ENCODE data around the gene ZNHIT1. TPM values are rescaled to one million over a fixed set of nuclear protein-coding genes. Genes with fewer than 3 reads are reported as not detected.

The ZNHIT1 gene
- total RNA-seq (2014; rRNA removed; shearing (Covaris generic)) = 58.9 and 83.3 TPM in 2 replicates

- peak; percentile 100 for DNase-seq
- Histone ChIP-seq H3K27me3 (ENCODE audit: control insufficient read depth, insufficient read depth, low read length) (no peaks in the 10 kb centered on the region; the same call in 1 of the 2 replicates), H3K4me3 (ENCODE audit: insufficient read depth, low read depth, low read length) (peak within 1 kb of the TSS; percentile 76), H3K36me3 (replicated peaks; ENCODE audit: control insufficient read depth, insufficient read depth, low read length) (peaks cover 2% of the 10 kb centered on the region)
Measured at GRCh38 chr7:101217388-101218235, at the start of gene ZNHIT1, which contains the start of gene PLOD3. TSS of gene ZNHIT1 (plus strand) at chr7:101218165. CDS start at chr7:101218196, 31 bp downstream. TSS of gene PLOD3 (minus strand) at chr7:101217581. CDS start at chr7:101217274, 307 bp downstream.

- H3K27me3 ChIP-seq (ENCODE audit: control insufficient read depth, insufficient read depth, low read length) = peaks cover 83% of the 10 kb centered on the region
- no peaks in the 10 kb centered on the region for H3K36me3 ChIP-seq (replicated peaks; ENCODE audit: control insufficient read depth, insufficient read depth, low read length)
- peak; percentile 49 for DNase-seq
- no peak overlapping the region; the same call in 1 of the 2 replicates for H3K4me3 ChIP-seq (ENCODE audit: insufficient read depth, low read depth, low read length)
Measured at GRCh38 chr7:101168412-101169049, 49.4 kb upstream of the ZNHIT1 start.

- H3K36me3 ChIP-seq (replicated peaks; ENCODE audit: control insufficient read depth, insufficient read depth, low read length) = no peaks in the 10 kb centered on the region
- H3K27me3 ChIP-seq (ENCODE audit: control insufficient read depth, insufficient read depth, low read length) = peaks cover 84% of the 10 kb centered on the region
- peak; percentile 35 for DNase-seq
- peak overlapping the region; percentile 24 for H3K4me3 ChIP-seq (ENCODE audit: insufficient read depth, low read depth, low read length)
Measured at GRCh38 chr7:101169110-101169837, 48.7 kb upstream of the ZNHIT1 start.

GRCh38 chr7:101169838-101170551, 48.0 kb upstream of the ZNHIT1 start:
- no peaks in the 10 kb centered on the region for H3K36me3 ChIP-seq (replicated peaks; ENCODE audit: control insufficient read depth, insufficient read depth, low read length)
- H3K4me3 ChIP-seq (ENCODE audit: insufficient read depth, low read depth, low read length) = peak overlapping the region; percentile 24
- peak; percentile 91 for DNase-seq
- peaks cover 85% of the 10 kb centered on the region for H3K27me3 ChIP-seq (ENCODE audit: control insufficient read depth, insufficient read depth, low read length)

GRCh38 chr7:101170617-101171441, 47.1 kb upstream of the ZNHIT1 start:
- peak; percentile 47 for DNase-seq
- H3K4me3 ChIP-seq (ENCODE audit: insufficient read depth, low read depth, low read length) = no peak overlapping the region
- H3K36me3 ChIP-seq (replicated peaks; ENCODE audit: control insufficient read depth, insufficient read depth, low read length) = no peaks in the 10 kb centered on the region
- H3K27me3 ChIP-seq (ENCODE audit: control insufficient read depth, insufficient read depth, low read length) = peaks cover 90% of the 10 kb centered on the region

GRCh38 chr7:101171442-101171837, 46.5 kb upstream of the ZNHIT1 start:
- H3K27me3 ChIP-seq (ENCODE audit: control insufficient read depth, insufficient read depth, low read length) = peaks cover 92% of the 10 kb centered on the region
- H3K36me3 ChIP-seq (replicated peaks; ENCODE audit: control insufficient read depth, insufficient read depth, low read length) = no peaks in the 10 kb centered on the region
- DNase-seq = peak; percentile 60
- peak overlapping the region; percentile 40 for H3K4me3 ChIP-seq (ENCODE audit: insufficient read depth, low read depth, low read length)

GRCh38 chr7:101172005-101172853, 45.7 kb upstream of the ZNHIT1 start:
- peak; percentile 83 for DNase-seq
- Histone ChIP-seq H3K4me3 (ENCODE audit: insufficient read depth, low read depth, low read length) (peak overlapping the region; percentile 40), H3K36me3 (replicated peaks; ENCODE audit: control insufficient read depth, insufficient read depth, low read length) (no peaks in the 10 kb centered on the region), H3K27me3 (ENCODE audit: control insufficient read depth, insufficient read depth, low read length) (peaks cover 96% of the 10 kb centered on the region)

GRCh38 chr7:101172854-101173751, 44.9 kb upstream of the ZNHIT1 start:
- Histone ChIP-seq H3K27me3 (ENCODE audit: control insufficient read depth, insufficient read depth, low read length) (peaks cover 98% of the 10 kb centered on the region), H3K4me3 (ENCODE audit: insufficient read depth, low read depth, low read length) (peak overlapping the region; percentile 40)
- peak; percentile 77 for DNase-seq

GRCh38 chr7:101173752-101174244, 44.2 kb upstream of the ZNHIT1 start:
- peak; percentile 96 for DNase-seq
- H3K4me3 ChIP-seq (ENCODE audit: insufficient read depth, low read depth, low read length) = peak overlapping the region; percentile 41
- H3K36me3 ChIP-seq (replicated peaks; ENCODE audit: control insufficient read depth, insufficient read depth, low read length) = no peaks in the 10 kb centered on the region
- peaks cover 97% of the 10 kb centered on the region for H3K27me3 ChIP-seq (ENCODE audit: control insufficient read depth, insufficient read depth, low read length)

More at GRCh38 chr7:101172854-101173751, 44.9 kb upstream of the ZNHIT1 start:
- H3K36me3 ChIP-seq (replicated peaks; ENCODE audit: control insufficient read depth, insufficient read depth, low read length) = no peaks in the 10 kb centered on the region

GRCh38 chr7:101174322-101174854, 43.6 kb upstream of the ZNHIT1 start:
- peaks cover 95% of the 10 kb centered on the region for H3K27me3 ChIP-seq (ENCODE audit: control insufficient read depth, insufficient read depth, low read length)
- no peaks in the 10 kb centered on the region for H3K36me3 ChIP-seq (replicated peaks; ENCODE audit: control insufficient read depth, insufficient read depth, low read length)
- H3K4me3 ChIP-seq (ENCODE audit: insufficient read depth, low read depth, low read length) = peak overlapping the region; percentile 41
- DNase-seq = peak; percentile 79

- H3K4me3 ChIP-seq (ENCODE audit: insufficient read depth, low read depth, low read length) = no peak overlapping the region
- peaks cover 95% of the 10 kb centered on the region for H3K27me3 ChIP-seq (ENCODE audit: control insufficient read depth, insufficient read depth, low read length)
- H3K36me3 ChIP-seq (replicated peaks; ENCODE audit: control insufficient read depth, insufficient read depth, low read length) = no peaks in the 10 kb centered on the region
- DNase-seq = no peak
Measured at GRCh38 chr7:101175664-101176063, 42.3 kb upstream of the ZNHIT1 start.
